ENCODE results near the gene ATP8A1.

Gene ATP8A1

DNA sequence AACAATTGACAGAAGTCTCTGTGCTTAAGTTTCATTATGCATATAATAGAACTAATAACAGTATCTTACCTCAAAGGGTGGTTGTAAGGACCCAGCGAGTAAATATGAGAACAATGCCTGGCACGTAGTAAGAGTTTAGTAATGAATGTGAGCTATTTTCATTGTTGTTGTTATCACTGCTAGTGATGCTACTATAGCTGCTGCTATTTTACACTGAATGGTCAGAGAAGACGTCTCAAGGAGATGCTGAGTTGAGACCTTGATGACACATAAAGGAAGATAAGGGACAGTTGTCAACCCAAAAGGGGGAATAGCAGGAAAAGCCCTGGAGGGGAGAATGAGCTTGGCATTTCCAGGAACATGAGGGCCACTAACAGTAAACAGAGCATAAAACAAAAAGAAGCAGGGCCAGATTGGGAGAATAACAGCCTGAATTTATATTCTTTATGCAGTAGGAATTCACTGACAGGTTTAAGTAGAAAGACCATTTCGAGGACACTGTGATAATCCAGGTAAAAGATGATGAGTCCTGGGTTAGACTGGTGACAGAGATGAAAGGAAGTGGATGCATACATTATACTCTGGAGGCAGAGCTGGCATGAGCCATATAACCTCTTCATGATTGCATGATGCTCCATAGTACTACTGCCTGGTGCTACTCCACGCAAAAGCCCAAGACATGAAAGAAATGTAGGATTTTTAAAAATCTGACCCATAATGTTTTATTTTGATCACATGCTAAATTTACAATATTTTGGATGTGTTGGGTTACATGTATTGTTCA is 23.1 kb downstream of the ATP8A1 start:
- Histone ChIP-seq H3K36me3 (ENCODE audit: insufficient read depth, insufficient read length, low read length) (no peaks in the 10 kb centered on the region), H3K27me3 (ENCODE audit: insufficient read depth, insufficient read length) (no peaks in the 10 kb centered on the region), H3K9ac (ENCODE audit: insufficient read length, low read depth) (no peak overlapping the region), H3K4me3 (ENCODE audit: insufficient read length, low read depth) (no peak overlapping the region), H3K4me1 (ENCODE audit: insufficient read depth, insufficient read length) (no peaks in the 10 kb centered on the region), H3K9me3 (ENCODE audit: insufficient read depth, low read length) (no peaks in the 10 kb centered on the region)
- no peak for TF ChIP-seq YY1 (IDR thresholded peaks at IDR 0.05; ENCODE audit: insufficient read depth, insufficient read length)
- TF ChIP-seq SUZ12 (IDR thresholded peaks at IDR 0.05; ENCODE audit: extremely low read depth, insufficient read depth, insufficient read length): no peak
- TF ChIP-seq ZNF274 (IDR thresholded peaks at IDR 0.05; ENCODE audit: low read depth, low read length): no peak
- no peak for DNase-seq (ENCODE audit: low read depth, low spot score)

DNA sequence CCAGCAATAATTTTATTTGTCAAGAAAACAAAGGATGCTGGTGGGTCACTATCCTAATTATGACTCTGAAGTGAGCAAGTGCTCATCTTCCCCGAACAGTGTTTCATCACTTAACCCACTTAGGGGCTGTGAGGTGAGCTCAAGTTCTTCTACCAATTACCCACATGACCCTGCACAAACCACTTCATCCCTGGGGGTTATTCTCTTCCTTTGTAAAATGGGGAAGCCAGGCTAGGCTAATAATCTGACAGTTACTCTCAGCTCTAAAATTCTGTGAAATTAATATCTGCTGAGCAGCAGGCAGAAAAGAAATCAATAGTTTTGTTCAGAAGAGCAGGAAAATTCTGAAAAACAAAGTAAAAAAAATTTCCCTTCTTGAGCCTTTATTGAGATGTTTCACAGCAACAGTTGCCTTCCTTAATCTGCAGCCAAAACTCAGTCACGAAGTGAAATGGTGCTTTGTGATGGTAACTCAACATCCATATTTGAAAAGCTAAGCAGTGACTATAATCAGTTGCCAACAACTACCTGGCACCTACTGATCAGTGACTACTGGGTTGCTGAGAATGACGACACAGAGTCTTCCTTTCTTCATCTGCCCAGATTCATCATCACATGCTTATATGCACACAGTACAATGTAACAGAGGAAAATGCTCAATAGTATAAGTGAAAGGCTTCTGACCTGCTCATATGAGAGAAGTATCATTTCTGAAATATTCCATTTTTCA is 24.1 kb downstream of the ATP8A1 start:
- Histone ChIP-seq H3K9ac (ENCODE audit: insufficient read length, low read depth) (no peak overlapping the region), H3K9me3 (ENCODE audit: insufficient read depth, low read length) (no peaks in the 10 kb centered on the region), H3K27me3 (ENCODE audit: insufficient read depth, insufficient read length) (no peaks in the 10 kb centered on the region), H3K4me1 (ENCODE audit: insufficient read depth, insufficient read length) (no peaks in the 10 kb centered on the region), H3K36me3 (ENCODE audit: insufficient read depth, insufficient read length, low read length) (no peaks in the 10 kb centered on the region), H3K4me3 (ENCODE audit: insufficient read length, low read depth) (no peak overlapping the region)
- TF ChIP-seq SUZ12 (IDR thresholded peaks at IDR 0.05; ENCODE audit: extremely low read depth, insufficient read depth, insufficient read length) (no peak), YY1 (IDR thresholded peaks at IDR 0.05; ENCODE audit: insufficient read depth, insufficient read length) (no peak), ZNF274 (IDR thresholded peaks at IDR 0.05; ENCODE audit: low read depth, low read length) (no peak)
- no peak for DNase-seq (ENCODE audit: low read depth, low spot score)

DNA sequence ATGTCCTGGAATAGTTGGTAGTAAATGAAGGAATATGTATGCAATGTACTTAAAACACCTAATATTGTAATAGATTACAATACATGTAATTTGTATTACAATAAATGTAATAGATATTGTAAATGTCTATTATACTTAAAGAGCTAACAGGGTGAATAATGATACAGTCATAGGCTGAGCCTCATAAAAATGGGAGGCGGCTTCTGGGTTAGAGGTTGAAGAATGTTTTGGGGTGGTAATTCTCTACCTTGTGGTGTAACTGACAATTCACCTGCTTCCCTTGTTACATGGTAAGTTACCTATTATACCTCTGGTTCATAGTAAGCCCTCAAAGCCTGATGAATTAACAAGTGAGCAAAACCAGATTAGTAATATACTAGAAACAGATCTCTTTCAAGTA is 26.0 kb downstream of the ATP8A1 start:
- no peak overlapping the region for H3K9ac ChIP-seq (ENCODE audit: insufficient read length, low read depth)
- no peaks in the 10 kb centered on the region for H3K9me3 ChIP-seq (ENCODE audit: insufficient read depth, low read length)
- H3K27me3 ChIP-seq (ENCODE audit: insufficient read depth, insufficient read length): no peaks in the 10 kb centered on the region
- no peaks in the 10 kb centered on the region for H3K4me1 ChIP-seq (ENCODE audit: insufficient read depth, insufficient read length)
- no peak overlapping the region for H3K4me3 ChIP-seq (ENCODE audit: insufficient read length, low read depth)
- no peaks in the 10 kb centered on the region for H3K36me3 ChIP-seq (ENCODE audit: insufficient read depth, insufficient read length, low read length)
- TF ChIP-seq SUZ12 (IDR thresholded peaks at IDR 0.05; ENCODE audit: extremely low read depth, insufficient read depth, insufficient read length) (no peak), YY1 (IDR thresholded peaks at IDR 0.05; ENCODE audit: insufficient read depth, insufficient read length) (no peak), ZNF274 (IDR thresholded peaks at IDR 0.05; ENCODE audit: low read depth, low read length) (no peak)
- no peak for DNase-seq (ENCODE audit: low read depth, low spot score)

DNA sequence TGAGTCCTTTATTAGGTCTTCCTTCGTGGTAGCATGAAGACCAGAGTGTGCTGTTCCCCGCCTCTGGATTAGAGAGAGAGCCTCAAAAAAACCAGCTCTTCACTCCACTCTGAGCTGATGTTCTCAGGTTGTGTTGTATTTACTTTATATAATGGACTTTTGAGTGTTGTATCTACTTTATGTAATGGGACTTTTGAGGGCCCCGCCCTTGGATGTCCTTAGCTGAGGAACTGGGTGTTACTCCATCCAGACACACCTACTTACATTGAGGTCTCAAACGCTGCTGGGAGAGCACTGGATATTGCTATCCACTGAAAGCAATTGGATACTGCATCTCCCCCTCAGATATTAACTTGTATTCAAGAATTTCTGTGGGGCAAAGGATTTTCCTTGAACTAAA is 28.2 kb downstream of the ATP8A1 start:
- Histone ChIP-seq H3K36me3 (ENCODE audit: insufficient read depth, insufficient read length, low read length) (no peaks in the 10 kb centered on the region), H3K9me3 (ENCODE audit: insufficient read depth, low read length) (no peaks in the 10 kb centered on the region), H3K4me1 (ENCODE audit: insufficient read depth, insufficient read length) (no peaks in the 10 kb centered on the region), H3K4me3 (ENCODE audit: insufficient read length, low read depth) (no peak overlapping the region), H3K27me3 (ENCODE audit: insufficient read depth, insufficient read length) (no peaks in the 10 kb centered on the region), H3K9ac (ENCODE audit: insufficient read length, low read depth) (no peak overlapping the region)
- TF ChIP-seq YY1 (IDR thresholded peaks at IDR 0.05; ENCODE audit: insufficient read depth, insufficient read length) (no peak), SUZ12 (IDR thresholded peaks at IDR 0.05; ENCODE audit: extremely low read depth, insufficient read depth, insufficient read length) (no peak), ZNF274 (IDR thresholded peaks at IDR 0.05; ENCODE audit: low read depth, low read length) (no peak)
- no peak for DNase-seq (ENCODE audit: low read depth, low spot score)

DNA sequence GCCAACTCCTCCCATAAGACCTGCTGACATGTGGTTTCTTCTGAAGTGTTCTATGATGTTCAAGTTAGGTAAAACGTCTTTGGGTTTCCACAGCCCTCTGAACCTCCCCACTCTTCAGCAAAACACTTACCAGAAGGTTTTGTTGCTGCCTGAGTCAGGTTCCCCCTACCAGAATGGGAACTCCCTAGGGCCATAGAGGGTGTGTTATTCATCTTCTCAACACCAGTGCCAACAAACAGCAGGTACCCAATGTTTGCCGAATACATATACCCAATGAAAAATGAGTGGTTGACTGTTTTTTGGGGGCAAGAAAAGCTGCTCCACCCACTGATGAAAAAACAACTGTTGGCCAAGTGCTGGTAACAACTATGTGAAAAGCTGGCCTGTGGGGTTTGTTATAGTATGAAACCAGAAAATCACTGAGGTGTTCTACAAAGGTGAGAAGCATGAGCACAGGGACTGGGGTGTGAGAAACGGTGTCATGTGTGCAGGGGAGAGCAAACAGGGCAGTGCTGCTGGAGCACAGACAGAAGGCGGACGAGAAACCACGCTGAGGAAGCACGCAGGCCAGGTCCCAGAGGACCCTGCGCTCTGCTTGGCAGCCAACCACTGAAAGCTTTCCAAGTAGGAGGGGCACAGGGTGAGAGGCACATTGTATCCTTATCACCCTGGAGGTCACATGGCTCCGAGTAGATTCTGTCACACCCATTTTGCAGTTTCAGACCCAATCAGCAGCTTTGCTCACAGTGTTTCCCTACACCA is 28.8 kb downstream of the ATP8A1 start:
- Histone ChIP-seq H3K4me1 (ENCODE audit: insufficient read depth, insufficient read length) (no peaks in the 10 kb centered on the region), H3K9me3 (ENCODE audit: insufficient read depth, low read length) (no peaks in the 10 kb centered on the region), H3K27me3 (ENCODE audit: insufficient read depth, insufficient read length) (no peaks in the 10 kb centered on the region), H3K4me3 (ENCODE audit: insufficient read length, low read depth) (no peak overlapping the region), H3K36me3 (ENCODE audit: insufficient read depth, insufficient read length, low read length) (no peaks in the 10 kb centered on the region), H3K9ac (ENCODE audit: insufficient read length, low read depth) (no peak overlapping the region)
- TF ChIP-seq YY1 (IDR thresholded peaks at IDR 0.05; ENCODE audit: insufficient read depth, insufficient read length): no peak
- no peak for TF ChIP-seq SUZ12 (IDR thresholded peaks at IDR 0.05; ENCODE audit: extremely low read depth, insufficient read depth, insufficient read length)
- no peak for TF ChIP-seq ZNF274 (IDR thresholded peaks at IDR 0.05; ENCODE audit: low read depth, low read length)
- DNase-seq (ENCODE audit: low read depth, low spot score): no peak

DNA sequence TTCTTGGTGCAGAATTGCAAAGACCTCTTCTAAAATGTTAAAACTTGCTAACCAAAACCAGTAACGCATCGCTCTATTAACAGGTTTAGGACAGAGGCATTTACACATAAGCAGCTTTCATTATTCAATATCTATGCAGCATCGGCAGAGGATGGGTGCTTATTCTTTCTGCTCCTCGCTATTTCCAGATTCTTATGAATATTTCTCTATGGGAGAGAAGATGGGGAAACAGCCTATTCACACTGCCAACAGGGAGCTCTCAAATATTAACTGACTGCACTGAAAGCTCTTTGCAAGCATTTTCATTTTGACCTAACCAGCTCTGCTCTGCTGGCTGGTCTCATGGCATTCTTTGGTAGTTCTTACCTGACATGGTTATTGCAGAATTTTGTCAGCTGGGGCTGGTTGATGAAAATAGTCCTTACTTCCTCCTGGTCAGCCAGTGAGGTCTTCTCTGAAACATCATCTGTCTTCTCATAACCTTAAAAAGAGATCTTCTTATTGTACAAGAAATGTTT is 30.2 kb downstream of the ATP8A1 start:
- no peak overlapping the region for H3K4me3 ChIP-seq (ENCODE audit: insufficient read length, low read depth)

More for the DNA sequence above, 30.2 kb downstream of the ATP8A1 start:
- Histone ChIP-seq H3K9me3 (ENCODE audit: insufficient read depth, low read length) (no peaks in the 10 kb centered on the region), H3K9ac (ENCODE audit: insufficient read length, low read depth) (no peak overlapping the region), H3K27me3 (ENCODE audit: insufficient read depth, insufficient read length) (no peaks in the 10 kb centered on the region), H3K36me3 (ENCODE audit: insufficient read depth, insufficient read length, low read length) (no peaks in the 10 kb centered on the region), H3K4me1 (ENCODE audit: insufficient read depth, insufficient read length) (no peaks in the 10 kb centered on the region)
- DNase-seq (ENCODE audit: low read depth, low spot score): no peak
- no peak for TF ChIP-seq SUZ12 (IDR thresholded peaks at IDR 0.05; ENCODE audit: extremely low read depth, insufficient read depth, insufficient read length)
- no peak for TF ChIP-seq YY1 (IDR thresholded peaks at IDR 0.05; ENCODE audit: insufficient read depth, insufficient read length)
- TF ChIP-seq ZNF274 (IDR thresholded peaks at IDR 0.05; ENCODE audit: low read depth, low read length): no peak

All from NT2/D1 (cell line).